AG10803 (cell line): ENCODE measurements around the gene EIF3D.

Experiments
- DNase-seq: peaks from one replicate; pipeline ENCODE4 v3.0.0; 2010; ENCODE audit warnings: low read depth
- H3K4me3 ChIP-seq: 2 replicates; pipeline ENCODE4 v1.5.1; 2011; ENCODE audit warnings: mild to moderate bottlenecking, low read length, control low read depth
- CTCF ChIP-seq: conservative IDR thresholded peaks from 2 replicates; pipeline ENCODE4 v1.5.1; 2011; ENCODE audit warnings: mild to moderate bottlenecking, low read length, control low read depth, inconsistent platforms

Gene EIF3D

GRCh38 chr22:36550701-36551495 lies 21.9 kb upstream of the EIF3D start:
- no peak overlapping the region for H3K4me3 ChIP-seq
- no peak for DNase-seq
- no peak for TF ChIP-seq CTCF

GRCh38 chr22:36549033-36549432 lies 20.1 kb upstream of the EIF3D start:
- TF ChIP-seq CTCF = no peak
- DNase-seq = no peak
- no peak overlapping the region for H3K4me3 ChIP-seq

GRCh38 chr22:36548606-36549005 lies 19.6 kb upstream of the EIF3D start:
- no peak for TF ChIP-seq CTCF
- no peak overlapping the region for H3K4me3 ChIP-seq
- no peak for DNase-seq

- H3K4me3 ChIP-seq = no peak overlapping the region
- no peak for TF ChIP-seq CTCF
- DNase-seq = peak; percentile 67
Measured at GRCh38 chr22:36546932-36547331, 18.0 kb upstream of the EIF3D start.

GRCh38 chr22:36546092-36546804 lies 17.3 kb upstream of the EIF3D start:
- TF ChIP-seq CTCF = peak; percentile 67
- H3K4me3 ChIP-seq = no peak overlapping the region
- DNase-seq = peak; percentile 42

GRCh38 chr22:36544107-36544620 lies 15.2 kb upstream of the EIF3D start:
- peak; percentile 64 for DNase-seq
- TF ChIP-seq CTCF = no peak
- no peak overlapping the region for H3K4me3 ChIP-seq
